Glomerular endothelial cell (primary cell): ENCODE results near the gene SMARCC2. TPM values are rescaled to one million over a fixed set of nuclear protein-coding genes. Genes with fewer than 3 reads are reported as not detected.

Experiments used
- DNase-seq: peaks from one replicate; pipeline ENCODE4 v3.0.0-alpha.2; 2011; ENCODE audit warnings: low read depth, low spot score; ENCODE audit errors: extremely low read depth
- total RNA-seq: library from RNA; depleted of rRNA; stranded (reverse); fragments of >200 nt; gene quantifications from 2 replicates; pipeline ENCODE4 v1.2.3, GENCODE V29; 2015

The SMARCC2 gene
- total RNA-seq: 51.1 and 78.9 TPM in 2 replicates

DNA sequence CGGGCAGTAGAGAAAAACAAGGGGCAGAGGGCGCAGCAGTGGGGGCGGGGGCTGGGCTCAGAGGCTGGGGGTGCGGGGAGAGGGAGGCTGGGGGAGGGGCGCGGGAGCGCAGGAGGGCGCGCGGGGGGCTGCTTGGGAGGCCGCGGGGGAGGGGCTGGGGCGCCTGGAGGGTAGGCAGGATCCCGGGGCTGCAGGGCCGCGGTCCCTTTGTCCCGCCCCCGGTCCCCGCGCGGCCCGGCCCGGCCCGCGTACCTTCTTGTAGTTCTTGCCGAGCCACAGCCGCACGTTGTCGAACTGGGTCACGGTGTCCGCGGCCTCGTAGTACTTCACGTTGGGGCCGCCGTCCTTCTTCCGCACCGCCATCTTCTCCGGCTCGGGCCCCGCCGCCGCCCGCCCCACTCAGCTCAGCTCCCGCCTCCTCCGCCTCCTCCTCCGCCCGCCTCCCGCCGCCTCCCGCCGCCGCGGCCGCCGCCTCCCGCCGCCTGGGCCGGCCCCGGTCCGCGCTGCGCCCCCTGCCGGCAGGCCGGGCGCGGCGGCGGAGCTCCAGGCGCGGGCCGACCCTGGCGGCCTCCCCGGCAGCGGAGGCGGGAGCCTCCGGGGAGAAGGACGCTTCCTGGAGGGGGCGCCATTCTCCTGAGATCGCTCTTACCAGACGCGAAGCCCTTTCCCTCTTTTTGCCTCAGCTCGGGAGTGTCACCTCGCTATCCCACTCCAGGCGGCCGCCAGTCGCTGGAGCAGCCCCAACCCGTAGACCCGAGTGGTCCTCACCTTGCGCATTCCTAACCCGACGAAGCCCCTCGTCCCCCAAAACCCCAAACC, at the start of gene SMARCC2:
SMARCC2 (minus strand) TSS at position 385 of the 819 bp plus-strand sequence; CDS start at position 363, 22 bp downstream.
- DNase-seq: no peak

DNA sequence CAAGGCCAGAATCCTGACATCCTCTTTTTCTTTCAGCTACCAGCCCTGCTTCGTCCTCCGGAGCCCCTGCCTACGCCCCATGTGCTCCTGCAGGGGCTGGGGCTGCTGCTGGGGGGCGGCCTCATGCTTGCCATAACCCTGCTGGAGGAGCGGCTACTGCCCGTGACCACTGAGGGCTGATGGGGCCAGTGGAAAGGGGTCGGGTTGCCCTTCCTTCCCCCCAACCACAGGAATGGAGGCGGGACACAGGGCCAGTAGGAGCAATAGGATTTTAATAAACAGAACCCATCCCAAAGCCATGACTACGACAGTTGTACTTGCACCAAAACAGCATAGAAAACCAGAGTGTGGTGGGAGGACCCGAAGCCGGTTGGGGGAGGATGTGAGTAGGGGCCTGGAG, 48.3 kb upstream of the SMARCC2 start:
- no peak for DNase-seq

DNA sequence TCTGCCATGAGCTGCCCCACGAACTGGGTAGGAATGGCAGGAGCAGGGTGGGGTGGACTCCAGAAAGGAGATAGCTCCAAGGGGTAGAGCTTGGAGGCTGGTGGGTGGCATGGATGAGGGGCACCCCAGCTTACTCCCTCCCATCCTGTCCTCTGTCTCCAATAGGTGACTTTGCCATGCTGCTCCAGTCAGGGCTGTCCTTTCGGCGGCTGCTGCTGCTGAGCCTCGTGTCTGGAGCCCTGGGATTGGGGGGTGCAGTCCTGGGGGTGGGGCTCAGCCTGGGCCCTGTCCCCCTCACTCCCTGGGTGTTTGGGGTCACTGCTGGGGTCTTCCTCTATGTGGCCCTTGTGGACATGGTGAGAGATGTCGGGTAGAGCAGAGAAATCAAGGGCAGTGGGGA, 47.7 kb upstream of the SMARCC2 start:
- no peak for DNase-seq

DNA sequence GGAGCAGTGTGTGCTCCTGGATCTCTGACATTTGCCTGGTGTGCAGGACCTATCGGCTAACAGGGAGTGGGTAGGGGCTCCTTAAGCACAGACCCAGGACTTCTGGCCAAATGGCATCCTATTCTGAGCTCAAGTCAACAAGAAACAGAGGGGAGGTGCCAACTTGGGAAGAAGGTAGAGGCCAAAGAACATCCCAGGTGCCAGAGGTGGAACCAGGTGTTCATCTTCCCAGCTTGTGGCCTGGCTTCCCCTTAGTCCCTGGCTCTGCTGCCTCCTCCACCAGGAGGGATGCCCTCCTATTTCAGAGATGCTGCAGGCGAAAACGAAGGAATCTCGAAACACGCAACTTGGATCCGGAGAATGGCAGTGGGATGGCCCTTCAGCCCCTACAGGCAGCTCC, 46.8 kb upstream of the SMARCC2 start:
- no peak for DNase-seq

DNA sequence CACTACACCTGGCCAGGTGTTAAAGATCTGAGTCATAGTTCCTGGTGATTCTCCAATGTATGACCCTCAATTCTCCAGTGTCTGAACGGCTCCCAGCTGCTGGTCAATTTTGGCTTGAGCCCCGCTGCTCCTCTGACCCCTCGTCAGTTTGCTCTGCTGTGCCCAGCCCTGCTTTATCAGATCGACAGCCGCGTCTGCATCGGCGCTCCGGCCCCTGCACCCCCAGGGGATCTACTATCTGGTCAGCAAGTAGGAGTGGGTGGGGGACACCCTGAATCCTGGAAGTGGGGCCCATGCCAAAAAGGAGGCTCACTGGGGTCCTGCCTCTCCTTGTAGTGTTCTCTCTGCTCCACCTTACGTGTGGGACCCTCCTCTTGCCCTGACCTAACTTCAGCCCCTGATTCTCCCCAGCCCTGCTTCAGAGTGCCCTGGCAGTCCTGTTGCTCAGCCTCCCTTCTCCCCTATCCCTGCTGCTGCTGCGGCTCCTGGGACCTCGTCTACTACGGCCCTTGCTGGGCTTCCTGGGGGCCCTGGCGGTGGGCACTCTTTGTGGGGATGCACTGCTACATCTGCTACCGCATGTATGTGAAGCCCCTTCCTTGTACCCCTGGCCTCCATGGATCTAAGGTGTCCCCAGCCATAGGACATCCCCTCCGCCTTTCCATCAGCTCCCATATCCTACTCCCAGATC, 45.6 kb upstream of the SMARCC2 start:
- no peak for DNase-seq

DNA sequence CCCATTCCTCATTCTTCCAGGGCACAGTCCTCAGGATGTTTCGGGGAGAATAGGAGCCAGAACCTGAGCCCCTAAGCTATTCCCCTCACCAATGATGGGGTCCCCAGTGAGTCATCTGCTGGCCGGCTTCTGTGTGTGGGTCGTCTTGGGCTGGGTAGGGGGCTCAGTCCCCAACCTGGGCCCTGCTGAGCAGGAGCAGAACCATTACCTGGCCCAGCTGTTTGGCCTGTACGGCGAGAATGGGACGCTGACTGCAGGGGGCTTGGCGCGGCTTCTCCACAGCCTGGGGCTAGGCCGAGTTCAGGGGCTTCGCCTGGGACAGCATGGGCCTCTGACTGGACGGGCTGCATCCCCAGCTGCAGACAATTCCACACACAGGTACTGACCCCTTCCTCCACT, 41.9 kb upstream of the SMARCC2 start:
- DNase-seq: no peak

DNA sequence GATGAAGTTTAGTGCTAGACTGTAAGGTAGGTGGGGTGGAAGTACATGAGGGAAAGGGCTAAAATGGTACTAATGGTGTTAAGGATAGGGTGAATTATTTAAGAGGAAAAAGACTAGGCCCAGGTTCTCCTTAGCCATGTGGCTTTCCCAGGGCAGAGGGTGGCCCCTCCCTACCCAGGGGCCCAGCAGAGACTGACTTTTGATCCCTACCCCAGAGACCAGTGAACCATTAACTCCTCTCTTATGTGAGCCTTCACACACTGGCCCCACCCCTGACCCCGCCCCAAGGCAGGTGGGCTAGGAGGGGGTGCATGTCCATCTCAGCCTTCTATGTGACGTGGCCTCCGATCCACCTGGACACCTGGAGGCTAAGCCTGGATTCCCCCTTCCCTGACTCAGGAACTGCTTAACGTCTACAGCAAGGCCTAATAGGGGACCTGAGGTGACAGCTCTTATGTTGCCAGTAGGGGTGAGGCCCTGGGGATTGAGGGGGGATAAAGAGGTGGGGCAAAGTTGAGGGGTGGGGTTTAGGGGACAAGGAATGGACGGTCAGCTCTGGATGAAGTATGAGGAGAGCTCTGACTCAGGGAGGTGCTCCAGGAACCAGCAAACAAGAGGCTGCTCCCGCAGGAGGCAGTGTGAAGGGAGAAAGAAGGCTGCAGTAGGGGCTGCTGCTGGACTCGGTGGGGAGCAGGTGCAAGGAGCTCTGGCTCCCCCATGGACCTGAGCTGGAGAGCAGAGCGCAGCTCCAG, 41.3 kb upstream of the SMARCC2 start:
- DNase-seq: no peak

DNA sequence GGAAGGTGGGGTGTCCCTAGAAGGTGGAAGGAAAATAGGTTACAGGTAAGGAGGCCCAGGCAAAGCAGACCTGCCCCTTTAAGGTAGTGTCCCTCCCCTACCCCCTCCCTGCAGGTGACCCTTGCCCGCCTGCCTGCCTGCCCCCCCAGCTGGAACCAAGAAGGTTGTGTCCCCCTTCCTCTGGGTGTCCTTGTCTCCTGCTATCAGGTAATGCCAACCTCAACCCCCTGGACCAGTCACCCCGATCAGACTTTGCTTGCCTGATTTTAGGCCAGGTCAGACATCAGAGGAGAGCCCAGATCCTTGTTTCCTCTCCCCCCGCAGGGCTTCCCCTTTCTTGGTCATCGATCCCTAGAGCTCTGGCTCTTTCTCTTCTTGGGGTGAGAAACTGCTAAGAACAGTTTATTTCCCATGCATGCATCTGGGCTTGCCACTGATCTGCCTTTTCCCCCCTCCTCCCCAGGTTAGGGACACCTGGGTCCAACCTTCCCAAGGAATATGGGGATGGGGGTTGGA, 40.7 kb upstream of the SMARCC2 start, which contains the start of gene SLC39A5:
SLC39A5 (plus strand) TSS at position 136 of the 516 bp plus-strand sequence. CDS start 1,224 bp downstream, outside the sequence.
- no peak for DNase-seq

DNA sequence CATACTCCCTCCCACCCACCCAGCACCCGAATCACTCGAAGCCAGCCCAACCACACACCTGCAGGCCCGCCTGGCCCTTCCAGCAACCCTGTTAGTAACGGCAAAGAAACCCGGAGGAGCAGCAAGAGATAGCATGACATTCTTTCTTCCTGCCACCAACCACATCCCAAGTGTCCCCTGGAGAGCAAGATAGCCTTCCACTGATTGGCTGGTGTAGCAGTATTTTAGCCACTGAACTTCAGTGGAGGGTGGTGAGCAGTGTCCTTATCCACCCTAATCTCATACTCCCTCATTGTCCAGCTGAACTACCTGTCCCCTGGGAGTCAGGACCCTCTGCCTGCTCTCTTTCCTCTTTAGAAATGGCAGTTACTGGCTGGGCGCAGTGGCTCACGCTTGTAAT, 39.8 kb upstream of the SMARCC2 start:
- DNase-seq: no peak

DNA sequence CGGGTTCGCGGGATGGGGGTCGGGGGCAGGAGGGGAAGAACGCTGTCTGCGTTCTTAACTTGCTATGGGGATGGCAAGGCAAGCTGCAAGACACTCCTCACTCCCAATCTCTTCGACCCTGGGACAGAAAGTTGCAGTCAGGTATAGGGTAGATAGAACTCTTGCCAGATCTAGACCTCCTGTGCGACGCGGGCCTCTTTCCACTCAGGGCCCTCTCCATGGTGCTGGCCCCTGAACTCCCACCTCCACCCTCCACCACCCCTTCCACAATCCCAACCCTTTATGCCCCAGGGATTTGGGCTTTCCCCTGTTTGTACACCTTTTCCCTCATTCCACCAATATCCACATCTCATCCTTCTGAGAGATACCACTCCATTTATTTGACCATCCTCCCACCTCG, 35.7 kb upstream of the SMARCC2 start:
- DNase-seq: no peak

DNA sequence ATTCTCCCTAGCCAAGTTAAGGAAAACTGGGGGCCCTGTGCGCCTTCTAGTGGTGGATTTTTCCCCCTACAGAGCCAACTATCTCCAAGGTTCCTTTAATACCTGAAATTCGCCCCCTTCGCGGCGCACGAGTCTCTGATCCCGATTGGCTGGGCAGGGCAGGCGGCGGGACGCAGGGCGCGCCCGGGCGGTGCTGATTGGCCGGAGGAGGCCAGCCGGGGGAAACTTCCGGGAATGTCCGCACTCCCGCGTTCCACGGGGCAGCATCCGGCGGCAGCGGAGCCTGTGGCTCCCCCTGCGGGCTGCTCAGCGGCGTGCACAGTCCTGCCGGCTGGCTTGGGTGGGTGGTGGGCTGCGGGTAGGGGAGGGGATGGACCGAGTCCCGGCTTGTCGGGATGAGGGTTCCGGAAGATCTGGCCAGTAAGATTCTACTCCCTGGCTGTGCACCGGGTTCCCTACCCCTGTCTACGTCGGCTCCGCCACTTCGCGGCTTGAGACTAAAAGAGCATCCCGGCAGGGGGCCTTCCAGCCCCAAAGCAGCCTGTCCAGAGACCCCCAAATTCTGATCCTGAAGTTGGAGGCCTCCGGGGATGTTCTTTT, 34.9 kb upstream of the SMARCC2 start, which contains the start of gene NABP2:
NABP2 (plus strand) TSS at position 241 of the 600 bp plus-strand sequence. CDS start 515 bp downstream, outside the sequence.
- DNase-seq: peak; percentile 88

DNA sequence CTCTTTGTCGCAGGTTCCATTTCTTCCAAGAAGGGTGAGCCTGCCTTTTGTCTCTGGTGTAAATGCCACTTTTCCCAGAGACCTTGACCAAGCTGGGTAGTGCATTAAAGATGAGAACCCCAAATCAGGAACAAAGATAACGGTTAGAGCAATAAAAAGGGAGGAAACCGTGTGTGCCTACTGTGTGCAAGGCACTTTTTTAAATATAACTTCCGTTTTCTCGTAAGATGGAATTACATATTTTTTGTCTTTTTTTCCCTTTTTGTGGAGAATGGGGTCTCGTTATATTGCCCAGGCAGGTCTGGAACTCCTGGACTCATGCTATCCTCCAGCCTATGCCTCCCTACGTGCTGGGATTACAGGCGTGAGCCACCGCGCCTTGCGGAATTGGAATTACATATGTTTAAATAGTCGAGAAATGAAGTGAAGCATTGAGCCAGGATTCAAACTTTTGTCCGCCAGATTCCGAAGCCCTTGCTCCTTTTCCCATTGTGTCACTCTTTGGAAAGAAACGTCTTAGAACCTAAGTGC, 34.4 kb upstream of the SMARCC2 start:
- DNase-seq: no peak

DNA sequence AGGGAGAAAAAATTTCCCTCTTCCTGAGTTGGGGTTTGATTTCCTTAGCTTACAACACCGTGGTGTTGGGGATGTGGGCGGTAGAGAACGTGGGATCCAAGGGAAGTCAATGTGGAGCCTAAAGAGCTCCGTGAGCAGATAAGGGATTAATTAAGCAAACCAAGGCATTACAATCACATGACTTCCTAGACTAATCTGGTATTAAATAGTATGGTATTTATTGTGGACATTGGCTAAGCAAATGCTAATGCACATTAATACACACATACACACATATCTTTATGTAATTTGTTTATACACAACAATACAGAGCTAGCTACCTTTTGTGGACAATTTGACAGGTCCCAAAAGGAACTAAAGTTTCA, 33.2 kb upstream of the SMARCC2 start:
- DNase-seq: no peak

DNA sequence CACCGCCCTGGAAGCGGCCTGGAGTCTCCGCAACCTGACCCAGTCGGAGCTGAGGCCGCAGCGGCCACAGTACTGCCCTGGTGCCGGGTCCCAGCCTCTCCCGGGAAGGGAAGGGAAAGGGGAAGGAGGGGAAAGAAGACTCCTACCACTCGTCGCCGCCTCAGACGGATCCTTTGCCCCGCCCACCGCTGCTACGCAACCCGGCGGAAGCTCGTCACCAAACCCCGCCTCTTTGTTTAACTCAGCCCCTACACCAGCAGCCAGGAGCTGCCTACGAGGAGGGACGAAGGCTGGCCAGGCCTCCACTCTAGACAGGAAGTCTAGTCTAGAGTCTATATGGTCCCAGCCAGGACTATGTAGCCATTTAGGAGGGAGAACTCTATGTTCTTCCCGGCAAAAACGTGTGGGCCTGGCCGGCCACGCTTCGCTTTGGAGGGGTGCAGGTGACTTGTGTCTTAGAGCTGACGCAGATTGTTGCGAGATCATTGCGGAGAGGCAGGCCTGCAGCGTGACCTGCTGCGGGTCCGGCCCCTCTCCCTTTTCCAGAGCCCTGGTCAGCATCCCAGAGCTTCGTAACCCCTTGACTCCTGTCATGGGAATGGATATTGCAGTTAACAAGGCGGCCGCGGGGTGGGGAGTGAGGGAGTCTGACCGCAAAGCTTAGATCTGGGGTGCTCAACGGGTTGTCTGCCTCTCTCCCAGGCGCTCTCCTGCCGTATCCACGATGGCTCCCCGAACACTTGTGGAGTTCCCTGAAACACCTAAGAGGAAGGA, 32.7 kb upstream of the SMARCC2 start, which contains the start of gene RNF41:
RNF41 (minus strand) TSS at position 166 of the 774 bp plus-strand sequence. CDS start 7,875 bp downstream, outside the sequence.
- no peak for DNase-seq

DNA sequence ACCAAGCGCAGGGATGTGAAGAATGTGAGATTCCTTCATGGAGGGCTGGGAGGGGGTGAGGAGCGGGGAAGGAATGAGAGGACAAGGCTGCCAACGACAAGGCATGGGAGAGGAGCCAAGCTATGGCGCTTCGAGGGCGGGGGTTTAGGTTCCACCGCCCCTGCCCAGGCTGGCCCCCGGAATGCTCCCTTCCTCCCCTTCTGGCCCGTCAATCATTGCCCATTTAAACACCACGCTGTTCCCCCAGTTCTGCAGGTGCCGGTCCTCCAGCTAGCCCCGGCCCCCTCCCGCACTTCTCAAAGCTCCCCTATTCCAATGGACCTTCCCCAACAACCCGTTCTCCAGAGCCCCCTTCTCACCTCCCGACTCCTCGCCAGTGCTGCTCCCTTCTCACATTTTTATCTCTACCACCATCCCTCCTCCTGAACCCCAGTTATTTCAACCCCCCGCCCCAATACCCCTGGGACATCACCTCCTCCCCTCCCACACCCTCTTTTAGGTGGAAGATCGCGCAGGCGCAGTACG, 32.0 kb upstream of the SMARCC2 start:
- no peak for DNase-seq

DNA sequence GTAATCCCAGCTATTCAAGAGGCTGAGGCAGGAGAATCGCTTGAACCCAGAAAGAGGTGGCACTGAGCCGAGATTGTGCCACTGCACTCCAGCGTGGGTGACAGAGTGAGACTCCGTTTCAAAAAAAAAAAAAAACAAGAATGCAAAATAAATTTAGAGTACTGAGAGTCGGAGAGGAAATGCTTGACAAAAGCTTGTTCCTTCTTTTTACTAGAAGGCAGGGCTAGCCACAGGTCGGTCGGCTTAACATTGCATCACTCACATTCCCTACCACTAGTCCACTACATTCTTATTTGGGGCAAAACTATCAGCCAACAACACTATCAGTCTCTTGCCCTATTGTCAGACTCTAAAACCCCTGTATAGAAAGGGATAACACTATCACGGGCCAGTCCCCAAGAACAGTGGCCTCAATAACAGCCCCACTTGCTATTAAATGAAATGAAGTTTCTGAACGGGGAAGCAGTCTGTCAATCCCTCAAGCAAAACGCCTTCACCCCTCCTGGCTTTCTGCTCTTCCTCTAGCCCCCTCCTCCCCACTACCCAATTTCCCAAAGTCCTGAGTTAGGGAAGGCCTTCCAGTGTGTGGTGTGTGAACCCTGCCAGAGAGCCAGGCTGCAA, 31.4 kb upstream of the SMARCC2 start:
- DNase-seq: no peak

DNA sequence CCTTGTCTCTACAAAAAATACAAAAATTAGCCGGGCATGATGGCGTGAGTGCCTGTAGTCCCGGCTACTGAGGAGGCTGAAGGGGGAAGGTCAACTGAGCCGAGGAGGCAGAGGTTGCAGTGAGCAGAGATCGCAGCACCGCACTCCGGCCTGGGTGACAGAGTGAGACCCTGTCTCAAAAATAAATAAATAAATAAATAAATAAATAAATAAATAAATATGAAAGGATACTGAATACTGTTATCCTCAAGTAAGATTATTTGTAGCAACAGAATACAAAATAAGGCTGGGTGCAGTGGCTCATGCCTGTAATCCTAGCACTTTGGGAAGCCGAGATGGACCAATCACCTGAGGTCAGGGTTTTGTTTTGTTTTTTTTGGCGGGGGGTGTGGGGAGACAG, 30.6 kb upstream of the SMARCC2 start:
- no peak for DNase-seq

DNA sequence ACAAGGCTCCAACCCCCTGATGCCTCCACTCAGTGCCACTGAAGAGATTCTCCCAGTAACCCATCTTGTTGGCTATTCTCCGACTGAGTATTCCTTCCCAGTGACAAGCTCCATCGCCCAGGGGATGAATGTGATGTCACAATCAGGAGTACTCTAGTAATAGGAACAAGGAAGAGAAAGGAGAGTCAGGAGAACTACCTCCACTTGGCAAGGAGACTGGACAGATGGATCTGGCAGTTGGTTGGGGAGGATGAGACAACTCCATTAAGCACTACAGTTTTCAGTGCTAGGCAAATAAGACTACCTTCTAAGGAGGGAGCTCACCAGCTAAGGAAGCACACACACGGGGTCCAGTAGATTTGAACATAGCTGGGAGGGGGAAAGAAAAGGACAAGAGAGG, 27.2 kb upstream of the SMARCC2 start:
- no peak for DNase-seq

DNA sequence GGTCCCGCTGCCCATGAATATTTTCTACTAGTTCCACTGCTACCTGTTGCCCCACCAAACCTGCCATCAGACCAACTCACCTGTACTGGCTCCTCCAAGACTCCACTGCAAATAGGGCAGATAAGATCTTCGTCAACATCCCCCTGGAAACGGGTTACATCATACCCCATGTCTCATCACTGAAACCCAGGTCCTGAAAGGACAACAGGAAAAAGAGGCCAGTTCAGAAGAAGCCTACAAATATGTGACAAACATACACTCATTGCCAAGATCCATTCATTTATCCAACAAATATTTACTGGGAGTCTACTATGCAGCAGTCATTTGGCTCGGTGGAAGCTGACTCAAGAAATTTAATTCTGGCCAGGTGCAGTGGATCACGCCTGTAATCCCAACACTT, 24.6 kb upstream of the SMARCC2 start:
- no peak for DNase-seq
